ENCODE results near the gene ARPC5.
"Not testable (repeated sequence)": the region's sequence is repeated elsewhere in the genome, so short reads cannot be mapped to it uniquely, and the experiment has no call there.

The ARPC5 gene

DNA sequence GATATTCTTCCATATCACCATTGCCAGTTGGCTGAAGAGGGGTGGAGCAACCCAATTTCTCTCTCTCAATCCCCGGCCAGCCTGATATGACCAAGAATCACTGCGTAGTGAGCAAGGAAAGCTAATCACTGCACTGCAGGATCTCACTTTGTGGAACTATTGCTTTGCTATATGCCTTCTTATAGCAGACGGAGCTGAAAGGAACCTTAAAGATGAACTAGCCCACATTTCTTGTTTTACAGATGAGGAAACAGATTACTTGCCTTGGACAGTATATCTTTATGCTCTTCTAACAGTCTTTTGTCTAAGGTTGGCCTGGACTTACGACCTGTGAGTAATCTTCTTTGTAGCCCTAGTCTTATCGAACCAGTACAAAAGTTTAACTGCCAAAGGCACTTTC lies 9.9 kb upstream of the ARPC5 start:
- no peak for FAIRE-seq

DNA sequence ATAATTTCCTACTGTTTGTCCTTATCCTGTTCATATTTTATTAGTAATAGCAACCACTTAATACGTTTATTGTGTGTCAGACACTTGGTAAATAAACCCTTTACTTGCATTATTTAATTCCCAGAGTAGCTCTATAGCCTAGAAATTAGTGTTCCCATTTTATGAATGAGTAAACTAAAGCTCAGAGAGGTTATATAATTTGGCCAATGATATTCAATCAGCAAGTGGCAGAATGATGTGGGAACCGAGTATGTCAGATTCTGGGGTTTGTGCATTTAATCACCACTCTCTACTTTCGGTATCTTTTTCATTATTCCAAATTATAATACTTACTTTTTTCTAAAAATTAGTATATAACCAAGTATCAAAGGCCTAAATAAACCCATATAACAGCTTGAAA lies 6.6 kb upstream of the ARPC5 start:
- FAIRE-seq = no peak

- no peak for FAIRE-seq
Measured at GRCh38 chr1:183640193-183640592, 4.6 kb upstream of the ARPC5 start.

- no peak for FAIRE-seq
Measured at GRCh38 chr1:183638649-183639387, 3.2 kb upstream of the ARPC5 start.

DNA sequence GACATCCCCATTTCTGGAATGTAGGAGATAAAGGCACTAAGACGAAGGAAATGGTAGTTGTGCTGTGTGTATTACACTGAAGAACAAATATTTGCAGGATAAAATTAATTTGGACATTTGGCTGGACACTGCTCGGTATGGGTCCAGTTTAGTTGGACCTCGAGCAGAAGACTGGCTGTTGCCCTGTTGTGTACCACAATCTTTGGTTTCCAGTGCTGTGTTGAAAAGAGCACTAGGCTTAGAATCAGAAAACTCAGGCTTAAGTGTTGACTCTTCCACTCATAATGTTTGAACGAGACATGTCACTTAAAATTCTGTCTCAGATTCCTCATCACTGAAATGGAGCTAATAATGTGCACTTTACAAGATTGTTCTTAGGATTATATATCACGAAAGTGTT lies 1.2 kb upstream of the ARPC5 start:
- no peak for FAIRE-seq

GRCh38 chr1:183636334-183636682 lies 725 bp upstream of the ARPC5 start:
- no peak for FAIRE-seq

GRCh38 chr1:183635099-183635605 lies 431 bp downstream of the ARPC5 start:
- FAIRE-seq = no peak

GRCh38 chr1:183634429-183635065 lies 1.0 kb downstream of the ARPC5 start:
- no peak for FAIRE-seq

DNA sequence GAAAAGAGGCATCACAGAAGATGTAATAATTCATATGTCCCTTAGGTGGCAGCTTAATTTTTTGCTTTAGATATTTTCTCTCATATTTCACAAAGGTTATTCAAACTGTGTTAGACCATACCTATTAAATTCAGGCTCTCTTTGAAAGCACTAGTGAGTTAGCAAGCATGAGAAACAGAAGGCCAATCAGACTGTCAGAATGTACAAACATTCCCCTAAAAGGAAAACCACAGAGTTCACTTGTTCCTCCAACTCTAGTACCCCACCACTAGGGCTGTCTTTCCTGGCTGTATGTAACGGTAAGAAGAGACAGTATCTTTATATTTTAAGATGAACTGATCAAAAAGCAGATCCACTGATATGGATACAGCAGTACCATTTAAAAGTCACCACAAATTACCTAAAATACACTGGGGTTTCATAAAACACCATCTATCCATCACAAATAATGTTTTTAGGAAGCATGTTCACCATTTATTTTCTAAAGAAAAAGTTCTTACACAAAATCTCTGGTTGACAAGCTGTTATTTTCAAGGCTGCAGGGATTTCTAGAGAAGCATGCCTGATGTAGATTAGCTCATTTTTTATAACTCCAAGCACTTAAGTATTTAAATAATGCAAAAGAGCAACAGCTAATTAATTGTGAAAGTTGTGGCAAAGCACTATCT lies 1.8 kb downstream of the ARPC5 start:
- peak; percentile 80 for FAIRE-seq

DNA sequence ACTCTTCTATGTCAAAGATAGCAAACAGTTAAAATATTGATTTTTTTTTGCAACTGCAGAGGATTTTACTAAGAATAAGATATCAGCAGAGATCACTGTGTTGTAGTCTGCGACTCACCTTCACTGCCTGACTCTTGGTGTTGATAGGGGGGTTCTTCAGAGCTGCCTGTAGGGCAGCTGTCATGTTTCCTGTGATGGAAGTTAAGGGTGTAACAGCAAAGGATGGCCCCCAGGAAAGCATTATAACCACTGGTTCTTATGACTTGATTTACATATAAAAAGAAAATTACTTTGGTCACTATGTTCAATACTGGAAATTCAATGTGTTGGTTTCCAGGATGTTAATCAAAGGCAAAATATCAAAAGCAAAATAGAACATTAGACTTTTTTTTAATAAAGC lies 2.6 kb downstream of the ARPC5 start:
- FAIRE-seq = no peak

- no peak for FAIRE-seq
Measured at GRCh38 chr1:183632114-183632513, 3.5 kb downstream of the ARPC5 start.

DNA sequence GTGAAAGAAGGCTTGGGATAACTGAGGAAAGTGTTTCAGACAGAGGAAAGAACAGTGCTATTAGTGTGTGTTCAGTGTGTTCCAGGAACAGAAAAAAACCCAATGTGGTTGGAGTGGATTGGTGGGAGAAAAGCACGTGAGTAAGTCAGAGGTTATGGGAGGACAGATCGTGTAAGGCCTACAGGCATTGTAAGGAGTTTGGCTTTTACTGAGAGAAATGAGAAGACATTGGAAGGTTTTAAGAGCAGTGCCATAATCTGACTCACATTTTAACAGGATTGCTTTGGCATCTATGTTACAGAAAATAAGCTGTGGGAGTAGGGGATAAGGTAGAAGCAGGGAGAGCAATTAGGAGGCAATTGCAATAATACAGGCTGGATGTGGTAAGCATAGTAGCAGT lies 4.8 kb downstream of the ARPC5 start:
- no peak for FAIRE-seq

- FAIRE-seq = no peak
Measured at GRCh38 chr1:183628537-183628936, 7.0 kb downstream of the ARPC5 start.

DNA sequence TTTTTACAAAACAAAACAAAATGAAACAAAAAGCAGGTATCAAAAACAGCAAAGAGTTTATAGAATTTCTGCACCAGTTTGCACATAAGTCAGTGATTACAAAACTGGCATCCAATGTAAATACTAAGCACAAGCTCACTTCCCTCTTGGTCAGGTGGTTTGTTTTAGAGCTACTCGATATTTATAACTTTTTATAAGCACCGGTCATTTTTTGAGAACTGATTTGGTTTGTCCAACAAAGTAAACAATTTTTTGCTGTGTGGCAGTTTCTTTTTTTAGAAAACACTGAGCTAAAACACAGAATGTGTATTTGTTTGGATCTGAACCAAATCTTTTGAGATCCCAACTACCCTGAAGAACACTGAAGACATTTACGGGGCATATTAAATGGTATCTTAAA lies 9.3 kb downstream of the ARPC5 start:
- FAIRE-seq = not testable (repeated sequence)

DNA sequence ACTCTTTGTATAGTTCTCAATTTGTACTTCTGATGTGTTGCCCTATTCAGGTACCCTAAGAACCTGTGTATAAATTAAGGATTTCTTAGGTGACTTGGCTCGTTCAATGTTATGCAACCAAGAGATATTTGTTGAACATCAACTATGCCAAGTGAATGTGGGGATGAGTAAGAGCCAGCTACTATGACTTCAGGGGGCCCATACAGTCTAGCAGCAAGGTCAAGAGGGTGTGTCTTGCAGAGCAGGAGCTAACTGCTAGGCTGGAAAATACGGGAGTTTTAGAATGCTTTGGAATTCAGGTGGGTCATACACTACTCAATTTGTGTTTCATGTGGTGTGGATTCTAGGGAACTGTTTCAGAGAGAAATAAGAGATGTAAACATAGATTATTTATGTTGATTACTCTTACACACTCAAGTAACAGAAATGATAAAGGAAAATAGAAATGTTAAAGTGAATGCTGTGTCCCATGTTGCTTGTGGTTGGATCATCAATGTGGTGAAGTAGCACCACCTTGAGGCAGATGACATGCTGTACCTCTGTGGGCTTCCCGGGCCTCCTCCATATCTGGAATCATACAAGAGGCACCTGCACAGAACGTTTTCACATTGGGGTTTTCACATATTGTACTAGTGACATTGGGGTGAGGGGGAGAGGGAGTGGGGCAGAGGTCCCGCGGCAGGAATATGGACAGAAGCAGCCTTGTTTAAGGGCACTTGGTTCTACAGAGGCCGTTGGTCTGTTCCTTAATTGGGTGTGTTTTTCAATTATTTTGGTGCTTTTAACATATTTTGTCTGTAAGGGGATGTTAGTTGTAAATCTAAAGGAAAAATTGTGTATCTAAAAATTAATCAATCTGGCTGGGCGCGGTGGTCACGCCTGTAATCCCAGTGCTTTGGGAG lies 12.4 kb downstream of the ARPC5 start:
- FAIRE-seq = no peak

- no peak for FAIRE-seq
Measured at GRCh38 chr1:183622013-183622412, 13.6 kb downstream of the ARPC5 start.

GRCh38 chr1:183620311-183620710 lies 15.3 kb downstream of the ARPC5 start:
- FAIRE-seq = no peak

DNA sequence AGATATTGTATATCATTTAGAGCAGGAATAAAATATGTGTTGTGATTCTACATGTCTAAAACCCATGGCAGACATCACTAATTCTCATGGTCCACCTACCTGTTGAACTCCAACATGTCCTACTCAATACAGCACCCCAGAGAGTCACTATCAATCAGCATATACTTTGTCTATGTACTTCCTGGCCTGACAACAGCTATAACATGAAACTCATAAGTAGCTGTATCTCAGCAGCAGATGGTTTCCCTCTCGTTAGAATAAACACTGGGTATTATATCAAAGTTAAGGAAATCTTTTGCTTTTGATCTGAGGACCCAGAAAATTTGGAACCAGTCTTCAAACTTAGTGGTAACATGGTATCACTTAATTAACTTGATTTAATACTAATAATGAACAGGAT lies 15.8 kb downstream of the ARPC5 start:
- no peak for FAIRE-seq

DNA sequence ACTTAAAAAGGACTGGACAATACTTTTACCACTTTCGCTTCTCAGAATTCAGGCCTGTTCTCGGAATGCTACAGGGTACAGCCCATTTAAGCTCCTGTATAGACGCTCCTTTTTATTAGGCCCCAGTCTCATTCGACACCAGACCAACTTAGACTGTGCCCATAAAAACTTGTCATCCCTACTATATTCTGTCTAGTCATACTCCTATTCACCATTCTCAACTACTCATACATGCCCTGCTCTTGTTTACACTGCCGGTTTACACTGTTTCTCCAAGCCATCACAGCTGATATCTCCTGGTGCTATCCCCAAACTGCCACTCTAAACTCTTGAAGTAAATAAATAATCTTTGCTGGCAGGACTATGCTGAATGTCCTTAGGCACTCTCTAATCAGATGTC lies 17.4 kb downstream of the ARPC5 start:
- FAIRE-seq = not testable (repeated sequence)

GRCh38 chr1:183612975-183613374 lies 22.6 kb downstream of the ARPC5 start:
- FAIRE-seq = not testable (repeated sequence)

GRCh38 chr1:183612407-183612806 lies 23.2 kb downstream of the ARPC5 start:
- FAIRE-seq = no peak

GRCh38 chr1:183611021-183611420 lies 24.6 kb downstream of the ARPC5 start:
- FAIRE-seq = no peak

Measured in endometrium (tissue), 2 donors.